Activated CD8-positive, alpha-beta memory T cell treated with anti-CD3 and anti-CD28 coated beads, Interleukin-2, amount 50 U/mL, for 48 hours (primary cell): ENCODE measurements around the gene CLEC19A.

Experiments used
- DNase-seq: peaks from one replicate; pipeline ENCODE4 v3.0.0-alpha.2; 2020

The CLEC19A gene

DNA sequence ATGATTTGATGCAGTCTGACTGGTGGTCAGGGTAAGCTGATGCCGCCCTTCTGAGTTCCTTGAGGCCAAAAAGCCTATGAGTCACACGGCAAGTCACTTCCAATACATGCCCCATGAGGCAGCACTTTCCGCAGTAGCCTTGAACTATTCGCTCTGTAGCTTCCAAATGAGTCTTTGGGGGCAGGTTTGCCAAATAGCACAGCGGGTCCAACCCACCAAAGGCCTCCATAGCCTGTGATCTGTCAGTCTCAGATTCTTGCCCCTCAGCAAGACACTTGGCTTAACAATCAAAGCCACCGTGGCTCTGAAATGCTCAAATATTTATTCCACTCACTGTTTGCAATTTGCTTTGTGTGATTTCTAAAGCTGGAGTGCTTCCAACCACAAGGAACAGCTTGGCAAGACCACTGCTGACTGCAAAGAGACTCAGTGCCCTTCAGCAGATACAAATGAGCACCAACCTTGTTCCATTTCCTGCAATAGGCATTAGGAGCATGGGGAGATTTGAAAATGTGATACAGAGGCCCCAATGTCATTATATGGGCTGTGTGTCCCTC, 45.4 kb downstream of the CLEC19A start:
- no peak for DNase-seq

DNA sequence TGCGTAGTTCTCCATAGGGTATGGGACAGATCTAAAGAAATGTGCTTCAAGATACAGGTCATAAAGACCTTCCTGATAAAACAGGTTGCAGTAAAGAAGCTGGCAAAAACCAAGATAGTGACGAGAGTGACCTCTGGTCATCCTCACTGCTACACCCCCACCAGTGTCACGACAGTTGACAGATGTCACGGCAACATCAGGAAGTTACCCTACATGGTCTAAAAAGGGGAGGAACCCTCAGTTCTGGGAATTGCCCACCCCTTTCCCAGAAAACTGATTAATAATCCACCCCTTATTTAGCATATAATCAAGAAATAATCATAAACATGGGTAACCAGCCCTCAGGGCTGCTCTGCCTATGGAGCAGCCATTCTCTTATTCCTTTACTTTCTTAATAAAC, 46.3 kb downstream of the CLEC19A start:
- DNase-seq, result no peak

DNA sequence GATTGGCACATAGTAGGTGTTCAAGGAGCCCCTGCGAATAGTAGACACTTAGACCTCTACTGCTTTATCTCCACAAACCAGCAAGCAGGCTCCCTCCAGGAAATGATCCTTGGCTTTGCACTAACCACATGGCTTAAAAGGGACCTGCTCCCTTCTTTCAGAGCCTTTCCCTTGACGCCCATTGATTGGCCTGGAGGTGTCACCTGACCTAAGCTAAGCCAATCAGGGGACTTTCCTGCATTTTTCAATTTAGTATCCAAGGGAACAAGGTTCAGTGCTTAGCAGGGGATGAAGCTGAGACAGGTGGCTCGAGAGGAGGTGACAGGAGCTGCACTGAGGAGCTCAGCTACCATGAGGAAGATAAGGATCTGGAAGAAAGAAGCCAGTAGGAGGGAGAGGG, 52.8 kb downstream of the CLEC19A start:
- no peak for DNase-seq

DNA sequence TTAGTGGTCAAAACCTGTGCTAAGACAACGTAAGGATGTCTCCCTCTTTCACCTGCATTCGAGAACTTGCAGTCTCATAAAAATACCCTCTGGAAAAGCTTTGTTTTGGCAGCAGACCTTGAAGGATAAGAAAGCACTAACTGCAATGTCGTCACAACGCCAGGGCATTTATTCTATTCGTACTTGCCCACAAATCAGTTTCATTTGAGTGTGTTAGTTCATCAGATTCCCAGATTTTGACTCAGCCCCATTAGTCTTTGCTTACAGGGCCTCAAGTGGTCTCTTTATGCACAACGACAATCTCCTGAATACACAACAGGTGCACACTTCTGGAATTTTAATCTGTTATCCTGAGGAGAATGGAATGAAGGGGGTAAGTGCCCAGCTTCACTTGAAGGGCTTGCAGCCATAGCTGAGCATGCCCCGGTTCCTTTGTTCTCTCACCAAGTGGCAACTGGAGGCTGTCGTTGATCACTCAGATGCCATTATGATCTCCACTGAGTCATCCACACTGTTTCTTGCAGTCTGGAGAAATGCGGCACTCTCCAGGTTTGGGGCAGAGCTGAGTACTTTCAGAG, 58.8 kb downstream of the CLEC19A start:
- no peak for DNase-seq

DNA sequence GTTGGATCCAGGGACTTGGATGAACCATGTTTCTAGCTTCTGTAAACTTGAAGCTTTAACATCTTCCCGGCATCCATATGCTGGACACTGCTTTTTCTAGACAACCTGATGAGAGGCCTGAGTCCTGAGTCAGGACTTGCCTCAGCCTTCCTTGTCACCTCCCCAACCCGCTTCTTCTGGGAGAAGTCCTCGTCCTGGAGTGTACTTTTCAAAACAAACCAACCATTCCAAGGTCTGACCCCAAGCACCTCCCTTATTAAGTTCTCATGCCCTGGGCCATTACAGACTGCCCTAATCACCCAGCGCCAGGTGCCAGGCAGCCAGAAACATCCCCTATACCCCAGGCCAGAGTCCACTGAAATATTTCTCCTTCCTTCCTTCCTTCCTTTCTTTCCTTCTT, 59.4 kb downstream of the CLEC19A start:
- no peak for DNase-seq

DNA sequence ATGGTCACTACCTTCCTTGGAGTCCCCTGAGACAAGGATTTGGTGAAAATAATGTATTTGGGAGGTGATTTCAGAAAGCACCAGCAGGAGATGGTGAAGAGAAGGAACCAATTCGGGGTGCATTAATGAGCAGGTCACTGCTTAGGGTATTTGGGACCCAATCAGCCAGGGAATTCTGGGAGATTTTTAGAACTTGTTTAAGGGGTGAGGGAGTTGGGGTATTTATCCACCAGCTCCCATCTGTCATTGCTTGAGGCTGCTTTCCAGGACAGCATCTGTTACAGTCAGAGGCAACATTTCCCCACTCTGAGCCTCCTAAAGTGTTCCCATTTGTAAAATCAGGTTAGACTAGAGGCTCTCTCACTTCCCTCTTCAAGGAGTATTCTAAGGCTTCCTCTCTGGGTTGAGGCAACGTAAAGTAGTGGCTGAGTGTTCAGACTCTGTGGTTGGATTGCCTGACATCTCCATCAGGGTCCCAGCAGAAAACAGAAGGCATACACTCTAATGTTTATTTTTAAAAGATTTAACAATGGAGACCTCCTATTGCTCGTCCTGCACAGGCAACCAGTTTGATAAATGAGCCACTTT, 60.9 kb downstream of the CLEC19A start:
- DNase-seq, result no peak

DNA sequence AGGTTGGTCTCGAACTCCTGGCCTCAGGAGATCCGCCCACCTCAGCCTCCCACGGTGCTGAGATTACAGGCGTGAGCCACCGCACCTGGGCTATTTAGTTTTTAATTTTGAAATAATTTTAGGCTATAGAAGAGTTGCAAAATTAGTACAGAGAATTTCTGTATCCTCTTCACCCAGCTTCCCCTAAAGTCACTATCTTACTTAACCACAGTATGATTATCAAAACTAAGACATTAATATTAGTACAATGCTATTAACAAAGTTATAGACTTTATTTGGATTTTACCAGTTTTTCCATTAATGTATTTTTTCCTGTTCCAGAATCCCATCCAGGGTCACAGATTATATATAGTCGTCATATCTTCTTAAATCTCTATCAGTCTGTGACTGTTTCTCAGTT, 62.6 kb downstream of the CLEC19A start:
- DNase-seq, result no peak

DNA sequence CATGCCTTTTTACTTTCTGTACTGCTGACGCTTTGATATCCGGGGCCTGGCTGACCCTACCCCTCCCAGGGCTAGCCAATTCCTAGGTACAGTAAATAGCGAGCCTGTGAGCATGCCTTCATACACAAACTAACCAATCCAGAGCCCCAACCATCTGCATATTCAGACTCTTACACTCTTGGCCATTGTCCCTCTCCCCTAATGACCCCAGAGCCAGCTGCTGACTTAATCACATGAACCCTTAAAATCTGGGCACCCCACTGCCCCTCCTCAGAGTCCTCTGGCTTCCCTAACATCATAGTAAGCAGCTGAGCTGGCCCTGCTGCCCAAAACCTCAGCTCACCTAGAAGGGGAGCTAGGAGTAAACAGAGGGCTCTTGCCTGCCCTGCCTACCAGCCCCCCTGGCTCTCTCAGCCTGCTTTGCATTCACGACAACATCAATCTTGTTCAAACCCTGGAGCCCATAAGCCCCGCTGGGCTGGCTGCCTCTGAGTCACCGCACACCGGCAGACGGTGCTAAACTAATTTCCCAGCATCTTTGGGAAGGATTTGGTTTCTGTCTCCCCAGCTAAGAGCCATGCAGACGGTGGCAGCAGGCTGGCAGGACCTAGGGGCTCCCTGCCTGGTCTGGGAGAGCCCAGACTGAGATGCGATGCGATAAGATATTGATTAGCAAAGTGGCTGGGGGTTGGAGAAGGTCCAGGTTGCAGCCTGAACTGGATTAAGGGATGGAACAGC, 63.2 kb downstream of the CLEC19A start:
- DNase-seq, result no peak

DNA sequence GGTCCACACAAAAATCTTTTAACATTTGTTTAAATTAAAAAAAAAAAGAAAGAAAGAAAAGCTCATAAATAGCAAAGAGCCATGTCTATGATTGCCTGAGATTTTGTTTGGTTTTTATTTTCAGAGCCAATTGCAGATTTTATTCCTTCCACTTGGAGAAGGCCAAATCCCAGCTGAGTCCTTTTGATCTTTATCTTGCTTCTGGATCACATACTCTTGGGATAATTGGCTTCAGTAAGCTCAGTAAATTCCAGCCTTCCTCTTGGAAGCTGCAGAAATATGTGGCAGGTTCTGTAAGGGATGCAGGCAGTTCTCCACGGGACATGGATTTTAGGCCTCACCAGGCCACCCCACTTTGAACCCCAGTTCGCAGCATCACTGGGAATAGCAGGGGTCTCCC, 68.8 kb downstream of the CLEC19A start:
- no peak for DNase-seq

DNA sequence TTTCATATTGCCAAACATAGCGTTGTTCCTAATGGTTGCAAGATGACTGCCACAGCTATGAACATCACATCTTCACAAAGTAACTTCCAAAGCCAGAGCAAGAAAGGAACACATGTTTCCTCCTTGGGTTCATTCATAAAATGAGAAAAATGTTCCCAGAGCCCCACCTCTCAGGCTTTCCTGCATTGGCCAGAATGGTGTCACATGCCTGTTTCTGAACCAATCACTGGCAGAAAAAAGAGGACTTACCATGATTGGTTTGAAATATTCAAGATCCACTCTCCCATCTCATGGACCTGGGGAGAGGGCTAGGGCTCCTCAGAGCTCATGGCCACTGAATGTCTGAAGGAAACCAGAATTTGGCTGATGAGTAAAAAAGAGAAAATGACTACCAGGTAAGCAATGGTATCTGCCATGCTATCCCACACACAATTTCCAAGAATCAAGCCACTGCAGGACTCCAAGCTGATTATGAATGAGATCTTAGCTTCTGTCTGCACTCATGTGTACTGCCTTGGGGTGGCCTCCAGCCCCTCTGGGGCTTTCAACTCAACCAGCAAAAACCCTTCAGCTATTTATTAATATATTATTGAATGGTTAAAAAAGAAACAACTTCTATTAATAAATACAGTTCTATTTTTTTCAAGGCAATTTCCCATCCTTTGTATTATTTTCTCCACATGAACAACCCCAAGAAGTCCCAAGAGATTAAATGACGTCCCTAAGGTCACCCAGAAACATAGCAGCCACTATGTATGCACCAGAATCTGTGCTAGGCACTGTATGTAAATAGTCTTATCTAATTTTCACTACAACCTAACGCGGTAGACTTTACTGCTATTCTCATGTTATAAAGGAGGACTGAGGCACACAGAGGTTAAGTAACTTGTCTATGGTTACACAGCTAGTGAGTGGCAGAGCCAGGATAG, 70.8 kb downstream of the CLEC19A start:
- DNase-seq, result no peak

DNA sequence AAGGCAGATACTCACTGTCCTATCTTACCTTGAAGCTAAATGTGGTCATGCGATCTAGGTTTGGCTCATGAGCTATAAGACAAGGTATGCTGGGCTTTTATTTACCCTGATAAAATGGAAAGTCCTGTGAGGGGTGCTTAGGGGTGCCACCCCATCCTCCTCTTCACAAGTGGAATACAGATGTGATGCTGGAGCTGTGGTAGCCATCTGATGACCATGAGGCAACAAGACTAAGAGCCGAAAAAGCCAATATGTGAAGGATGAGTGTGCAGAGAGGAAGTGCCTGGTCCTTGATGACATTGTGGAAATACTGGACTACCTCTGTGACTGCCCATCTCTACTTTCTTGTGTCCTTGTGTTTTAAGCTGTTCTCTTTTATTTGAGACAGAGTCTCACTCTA, 74.0 kb downstream of the CLEC19A start:
- no peak for DNase-seq
